IMR-90 (cell line): ENCODE data around the gene ZFP57. TPM values are rescaled to one million over a fixed set of nuclear protein-coding genes. Genes with fewer than 3 reads are reported as not detected.

ENCODE experiments used
- ATAC-seq: fragments of 200-7000 bp; cut with Tn5 transposase; 2 replicates; pipeline ENCODE4 v1.9.1; 2020; ENCODE audit warnings: low read depth, mild to moderate bottlenecking, moderate library complexity
- Bru-seq: library from RNA; stranded (reverse); fragments of 400-500 nt; gene quantifications from one replicate; lab custom pipeline; 2021; lab: Mats Ljungman, UMichigan
- BruChase-seq, 2 experiments: library from RNA; stranded (reverse); fragments of 400-500 nt; gene quantifications; one replicate each; lab custom pipeline; 2021; lab: Mats Ljungman, UMichigan
- BruUV-seq: library from RNA; stranded (reverse); fragments of 400-500 nt; replicated peaks from 2 replicates; lab custom pipeline; 2021; lab: Mats Ljungman, UMichigan
- CTCF ChIA-PET: fragments of 300-600 bp; formaldehyde crosslinking; extraction: SDS; loops from one replicate; lab custom pipeline; 2021; ENCODE audit warnings: antibody characterized with exemption; lab: Yijun Ruan, JAX
- POLR2A ChIA-PET: fragments of 300-600 bp; sonication (Branson Sonifier 250); formaldehyde crosslinking; loops from one replicate; lab custom pipeline; 2022; ENCODE audit warnings: antibody characterized with exemption; ENCODE audit not compliant: unreplicated experiment; lab: Charles Lee
- DNase-seq: peaks from one replicate; pipeline ENCODE4 v3.0.0; 2013
- H2AFZ ChIP-seq: replicated peaks from 2 replicates; pipeline ENCODE3; 2013; ENCODE audit warnings: low read length, mild to moderate bottlenecking; ENCODE audit not compliant: poor library complexity
- H2AK5ac ChIP-seq: 2 replicates; pipeline ENCODE4 v1.6.1; 2013; ENCODE audit warnings: low read depth, low read length, inconsistent platforms
- H2AK9ac ChIP-seq: replicated peaks from 2 replicates; pipeline ENCODE3; 2013; ENCODE audit warnings: mild to moderate bottlenecking, low read depth, low read length, moderate library complexity; ENCODE audit not compliant: poor library complexity
- H2BK120ac ChIP-seq: 2 replicates; pipeline ENCODE4 v1.6.1; 2013; ENCODE audit warnings: low read depth, low read length, inconsistent platforms
- H2BK15ac ChIP-seq: 3 replicates; pipeline ENCODE4 v1.6.1; 2013; ENCODE audit warnings: low read depth, low read length, inconsistent platforms
- H2BK20ac ChIP-seq: 2 replicates; pipeline ENCODE4 v1.6.1; 2013; ENCODE audit warnings: low read depth, mild to moderate bottlenecking, inconsistent platforms, low read length, moderate library complexity
- H2BK5ac ChIP-seq: 2 replicates; pipeline ENCODE4 v1.6.1; 2013; ENCODE audit warnings: mild to moderate bottlenecking, low read depth, low read length, inconsistent platforms; ENCODE audit not compliant: poor library complexity, severe bottlenecking
- H3K14ac ChIP-seq: replicated peaks from 2 replicates; pipeline ENCODE4 v1.6.1; 2013; ENCODE audit warnings: low read depth, low read length, inconsistent platforms
- H3K18ac ChIP-seq: 2 replicates; pipeline ENCODE4 v1.6.1; 2013; ENCODE audit warnings: low read depth, low read length, control low read depth
- H3K23ac ChIP-seq: 2 replicates; pipeline ENCODE4 v1.6.1; 2013; ENCODE audit warnings: low read depth, low read length, inconsistent platforms
- H3K27ac ChIP-seq: 2 replicates; pipeline ENCODE4 v1.5.1; 2013; ENCODE audit warnings: mild to moderate bottlenecking, control low read depth, low read length; ENCODE audit not compliant: insufficient read depth
- H3K27me3 ChIP-seq: 2 replicates; pipeline ENCODE4 v1.6.1; 2013; ENCODE audit warnings: low read length; ENCODE audit not compliant: control insufficient read depth, insufficient read depth
- H3K36me3 ChIP-seq: 2 replicates; pipeline ENCODE4 v1.6.1; 2013; ENCODE audit warnings: low read length, mixed read lengths; ENCODE audit not compliant: control insufficient read depth, insufficient read depth
- H3K4ac ChIP-seq: 2 replicates; pipeline ENCODE4 v1.6.1; 2013; ENCODE audit warnings: low read depth, low read length, inconsistent platforms
- H3K4me1 ChIP-seq: 2 replicates; pipeline ENCODE4 v1.6.1; 2013; ENCODE audit warnings: low read length, mixed read lengths; ENCODE audit not compliant: control insufficient read depth, insufficient read depth
- H3K4me2 ChIP-seq: 2 replicates; pipeline ENCODE4 v1.6.1; 2013; ENCODE audit warnings: low read depth, mild to moderate bottlenecking, control low read depth, low read length, moderate library complexity
- H3K4me3 ChIP-seq: 2 replicates; pipeline ENCODE4 v1.5.1; 2013; ENCODE audit warnings: low read depth, mild to moderate bottlenecking, control low read depth, low read length, moderate library complexity; ENCODE audit not compliant: insufficient read depth
- H3K56ac ChIP-seq: 2 replicates; pipeline ENCODE4 v1.6.1; 2013; ENCODE audit warnings: low read length, inconsistent platforms; ENCODE audit not compliant: insufficient read depth; ENCODE audit errors: extremely low read depth
- H3K79me1 ChIP-seq, 2 experiments: 2 replicates each; pipeline ENCODE4 v1.6.1; 2013; ENCODE audit warnings: low read length in 2 of 2, inconsistent platforms in 1 of 2, low read depth in 1 of 2
- H3K9ac ChIP-seq: 2 replicates; pipeline ENCODE4 v1.6.1; 2013; ENCODE audit warnings: low read depth, low read length, control low read depth
- H3K9me1 ChIP-seq: 2 replicates; pipeline ENCODE4 v1.6.1; 2013; ENCODE audit warnings: low read length, inconsistent platforms; ENCODE audit not compliant: insufficient read depth
- H3K9me3 ChIP-seq: 2 replicates; pipeline ENCODE4 v1.6.1; 2013; ENCODE audit warnings: low read length; ENCODE audit not compliant: control insufficient read depth, insufficient read depth
- H4K20me1 ChIP-seq: 2 replicates; pipeline ENCODE4 v1.6.1; 2013; ENCODE audit warnings: low read length, inconsistent platforms; ENCODE audit not compliant: insufficient read depth
- H4K5ac ChIP-seq: 2 replicates; pipeline ENCODE4 v1.6.1; 2013; ENCODE audit warnings: mild to moderate bottlenecking, low read depth, low read length, control low read depth
- H4K8ac ChIP-seq, 2 experiments: 2 replicates each; pipeline ENCODE4 v1.6.1; 2013; ENCODE audit warnings: low read depth in 2 of 2, low read length in 2 of 2, control low read depth in 1 of 2, inconsistent platforms in 1 of 2
- H4K91ac ChIP-seq: 2 replicates; pipeline ENCODE4 v1.6.1; 2013; ENCODE audit warnings: low read depth, low read length, inconsistent platforms; ENCODE audit not compliant: insufficient read depth
- BHLHE40 ChIP-seq: fragments of 150-350 bp; IDR thresholded peaks from 2 replicates; pipeline ENCODE4 v1.6.1; 2016; ENCODE audit warnings: mild to moderate bottlenecking, low read depth, low read length
- CEBPB ChIP-seq: IDR thresholded peaks from 2 replicates; pipeline ENCODE4 v1.6.1; 2012; ENCODE audit warnings: low read depth, low read length, improper control_type of control experiment
- CHD1 ChIP-seq: IDR thresholded peaks from 2 replicates; pipeline ENCODE4 v1.6.1; 2012; ENCODE audit warnings: low read depth, low read length, improper control_type of control experiment
- CTCF ChIP-seq: conservative IDR thresholded peaks from 2 replicates; pipeline ENCODE4 v1.5.1; 2012; ENCODE audit warnings: mild to moderate bottlenecking, low read depth, low read length, improper control_type of control experiment
- ELK1 ChIP-seq: fragments of 150-350 bp; IDR thresholded peaks from 2 replicates; pipeline ENCODE4 v1.6.1; 2016; ENCODE audit warnings: low read depth, mild to moderate bottlenecking, low read length, moderate library complexity, borderline replicate concordance
- FOS ChIP-seq: fragments of 150-350 bp; IDR thresholded peaks from 2 replicates; pipeline ENCODE4 v1.6.1; 2016; ENCODE audit warnings: low read depth, low read length
- MAFK ChIP-seq: IDR thresholded peaks from 2 replicates; pipeline ENCODE4 v1.6.1; 2012; ENCODE audit warnings: low read depth, low read length, improper control_type of control experiment
- MAZ ChIP-seq: IDR thresholded peaks from 2 replicates; pipeline ENCODE4 v1.6.1; 2012; ENCODE audit warnings: low read depth, mild to moderate bottlenecking, low read length, improper control_type of control experiment, moderate library complexity, borderline replicate concordance
- MXI1 ChIP-seq: IDR thresholded peaks from 2 replicates; pipeline ENCODE4 v1.6.1; 2012; ENCODE audit warnings: low read depth, mild to moderate bottlenecking, low read length, moderate library complexity, borderline replicate concordance
- NFE2L2 ChIP-seq: fragments of 150-350 bp; IDR thresholded peaks from 2 replicates; pipeline ENCODE4 v1.6.1; 2016; ENCODE audit warnings: low read depth, mild to moderate bottlenecking, low read length
- POLR2A ChIP-seq: IDR thresholded peaks from 2 replicates; pipeline ENCODE4 v1.6.1; 2012; ENCODE audit warnings: mild to moderate bottlenecking, low read depth, low read length
- RAD21 ChIP-seq: IDR thresholded peaks from 2 replicates; pipeline ENCODE4 v1.6.1; 2012; ENCODE audit warnings: low read length, improper control_type of control experiment
- RCOR1 ChIP-seq: IDR thresholded peaks from 2 replicates; pipeline ENCODE4 v1.6.1; 2012; ENCODE audit warnings: mild to moderate bottlenecking, low read length, improper control_type of control experiment; ENCODE audit not compliant: insufficient replicate concordance
- RFX5 ChIP-seq: IDR thresholded peaks from 2 replicates; pipeline ENCODE4 v1.8.0; 2012; ENCODE audit warnings: low read depth, mild to moderate bottlenecking, low read length, moderate library complexity
- SMC3 ChIP-seq: fragments of 150-350 bp; IDR thresholded peaks from 2 replicates; pipeline ENCODE4 v1.6.1; 2016; ENCODE audit warnings: low read depth, mild to moderate bottlenecking, antibody characterized with exemption, low read length, moderate library complexity
- USF2 ChIP-seq: fragments of 150-350 bp; IDR thresholded peaks from 2 replicates; pipeline ENCODE4 v1.6.1; 2017; ENCODE audit warnings: mild to moderate bottlenecking, antibody characterized with exemption, low read length, low read depth
- WGBS, 2 experiments: methylation state at CpG; one replicate each; pipeline versions ENCODE4 v1.1.5 to v1.1.7; 2013; ENCODE audit warnings: missing lambda C conversion rate in 2 of 2; ENCODE audit not compliant: insufficient read length in 1 of 2; ENCODE audit errors: extremely low coverage in 2 of 2; 5-methylcytosine and 5-hydroxymethylcytosine counted together
- dilution Hi-C: fragments of 300-500 bp; cut with HindIII; formaldehyde crosslinking; loops from one replicate; pipeline ENCODE4 v1.14.3; 2018; ENCODE audit warnings: low sequenced_read_pairs; ENCODE audit not compliant: unreplicated experiment
- in situ Hi-C: fragments of 300-500 bp; cut with MboI; formaldehyde crosslinking; loops from 3 replicates; pipeline ENCODE4 v1.14.3; 2019; ENCODE audit warnings: low sequenced_read_pairs, inconsistent platforms, mixed read lengths
- intact Hi-C: fragments of 100-400 bp; cut with micrococcal nuclease; formaldehyde crosslinking; loops from 2 replicates; pipeline ENCODE4 v1.10.0; 2022
- long read RNA-seq: library from polyadenylated mRNA; unstranded; transcript quantifications from one replicate; pipeline ENCODE4 v2.0.0, GENCODE V29; 2021; ENCODE audit not compliant: unreplicated experiment
- polyA plus RNA-seq, 3 experiments: library from polyadenylated mRNA; depleted of rRNA; stranded (reverse); fragments of >200 nt; gene quantifications; 2 replicates each; pipeline ENCODE4 v1.2.3, GENCODE V29; 2012; ENCODE audit warnings: low replicate concordance in 1 of 3
- total RNA-seq: library from RNA; depleted of rRNA; stranded (reverse); fragments of >200 nt; gene quantifications from 2 replicates; pipeline ENCODE4 v1.2.3, GENCODE V29; 2012; rRNA removed

Gene ZFP57
- not detected in 2 replicates for total RNA-seq
- not detected in 2 replicates for polyA plus RNA-seq (2012; rRNA removed)
- polyA plus RNA-seq (2012; cell fraction: cytosol; rRNA removed): not detected in 2 replicates
- polyA plus RNA-seq (2012; cell fraction: nucleus; rRNA removed; ENCODE audit: low replicate concordance): not detected in 2 replicates
- Bru-seq, nascent RNA: not detected
- not detected for BruChase-seq, experiment 1, labeled RNA remaining after a 6-hour chase
- BruChase-seq, experiment 2, labeled RNA remaining after a 2-hour chase: percentile 8 among the genes with signal in this experiment
- long read RNA-seq: 0 reads

GRCh38 chr6:29680904-29681303, at the start of gene ZFP57:
TSS of gene ZFP57 (minus strand) at chr6:29681152. CDS start at chr6:29677003, 4,149 bp downstream.
- Histone ChIP-seq H4K8ac (no peak within 1 kb of the TSS), H2BK15ac (no peak within 1 kb of the TSS), H3K56ac (no peak within 1 kb of the TSS), H3K4me2 (no peak within 1 kb of the TSS), H4K5ac (no peak within 1 kb of the TSS), H3K9ac (no peak within 1 kb of the TSS), H4K91ac (no peak within 1 kb of the TSS), H3K4ac (no peak within 1 kb of the TSS), H3K23ac (no peak within 1 kb of the TSS), H3K9me3 (no peaks in the 10 kb centered on the region), H2AFZ (no peak within 1 kb of the TSS), H2AK9ac (no peak within 1 kb of the TSS), H3K4me1 (no peaks in the 10 kb centered on the region), H2BK20ac (no peak within 1 kb of the TSS), H3K14ac (no peak within 1 kb of the TSS), H3K18ac (no peak within 1 kb of the TSS), H2BK120ac (no peak within 1 kb of the TSS), H3K27ac (no peak within 1 kb of the TSS), H2AK5ac (no peak within 1 kb of the TSS), H3K36me3 (no peaks in the 10 kb centered on the region), H4K20me1 (no peaks in the 10 kb centered on the region), H3K79me1 (no peaks in the 10 kb centered on the region), H3K4me3 (no peak within 1 kb of the TSS), H2BK5ac (no peak within 1 kb of the TSS), H3K9me1 (no peaks in the 10 kb centered on the region), H3K27me3 (no peaks in the 10 kb centered on the region; the same call in 1 of the 2 replicates)
- no peak for TF ChIP-seq CTCF
- no peak for TF ChIP-seq MXI1
- TF ChIP-seq FOS: no peak
- no peak for TF ChIP-seq USF2
- TF ChIP-seq POLR2A: no peak
- no peak for TF ChIP-seq BHLHE40
- no peak for TF ChIP-seq MAZ
- no peak for TF ChIP-seq CEBPB
- TF ChIP-seq NFE2L2: no peak
- TF ChIP-seq MAFK: no peak
- no peak for TF ChIP-seq RCOR1
- TF ChIP-seq RFX5: no peak
- no peak for TF ChIP-seq CHD1
- TF ChIP-seq SMC3: no peak
- TF ChIP-seq RAD21: no peak
- no peak for TF ChIP-seq ELK1
- BruUV-seq: no TSS peak
- WGBS, 2 experiments: 90% methylated on average over 17 of the region's 31 CpGs; no CpG with 5 or more reads in 1 of the 2 experiments
- DNase-seq (no peak), ATAC-seq (no peak)
- dilution Hi-C loops: no loop called here
- CTCF ChIA-PET: no interaction called here
- POLR2A ChIA-PET: no interaction called here
- intact Hi-C loops: no loop called here
- in situ Hi-C loops: no loop called here
